ENCODE results near the gene CBLB. TPM values are rescaled to one million over a fixed set of nuclear protein-coding genes. Genes with fewer than 3 reads are reported as not detected.

CBLB gene
- total RNA-seq, 1 donor from 2014 or later: 29.7 TPM

DNA sequence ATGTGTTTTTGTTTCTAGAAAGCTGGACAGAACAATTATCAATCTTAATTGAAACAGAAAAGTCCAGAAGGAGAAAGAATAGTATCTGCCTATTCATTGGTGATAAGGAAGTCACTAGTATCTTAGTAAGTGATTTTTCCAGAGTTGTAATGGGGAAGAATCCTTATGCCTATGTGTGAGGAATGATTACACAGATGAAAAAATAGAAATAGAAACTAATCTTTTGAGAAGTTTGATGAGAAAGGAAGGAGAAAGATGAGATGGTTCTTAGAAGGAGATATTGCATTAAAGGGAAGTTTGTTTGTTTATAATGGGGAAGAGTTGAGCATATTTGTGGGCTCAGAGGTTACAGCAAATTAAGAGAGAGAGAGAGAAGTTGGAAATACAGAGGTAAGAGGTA lies 42.7 kb upstream of the CBLB start:
- ATAC-seq: no peak
- intact Hi-C loops (cut with DNase I): no loop called here
- Histone ChIP-seq H3K27ac (no peak overlapping the region), H3K4me1 (peaks cover 4% of the 10 kb centered on the region), H3K4me3 (no peak overlapping the region), H3K36me3 (no peaks in the 10 kb centered on the region), H3K27me3 (ENCODE audit: low read depth) (no peaks in the 10 kb centered on the region), H3K9me3 (no peaks in the 10 kb centered on the region)
- no peak for DNase-seq
- TF ChIP-seq, protein P1, sequence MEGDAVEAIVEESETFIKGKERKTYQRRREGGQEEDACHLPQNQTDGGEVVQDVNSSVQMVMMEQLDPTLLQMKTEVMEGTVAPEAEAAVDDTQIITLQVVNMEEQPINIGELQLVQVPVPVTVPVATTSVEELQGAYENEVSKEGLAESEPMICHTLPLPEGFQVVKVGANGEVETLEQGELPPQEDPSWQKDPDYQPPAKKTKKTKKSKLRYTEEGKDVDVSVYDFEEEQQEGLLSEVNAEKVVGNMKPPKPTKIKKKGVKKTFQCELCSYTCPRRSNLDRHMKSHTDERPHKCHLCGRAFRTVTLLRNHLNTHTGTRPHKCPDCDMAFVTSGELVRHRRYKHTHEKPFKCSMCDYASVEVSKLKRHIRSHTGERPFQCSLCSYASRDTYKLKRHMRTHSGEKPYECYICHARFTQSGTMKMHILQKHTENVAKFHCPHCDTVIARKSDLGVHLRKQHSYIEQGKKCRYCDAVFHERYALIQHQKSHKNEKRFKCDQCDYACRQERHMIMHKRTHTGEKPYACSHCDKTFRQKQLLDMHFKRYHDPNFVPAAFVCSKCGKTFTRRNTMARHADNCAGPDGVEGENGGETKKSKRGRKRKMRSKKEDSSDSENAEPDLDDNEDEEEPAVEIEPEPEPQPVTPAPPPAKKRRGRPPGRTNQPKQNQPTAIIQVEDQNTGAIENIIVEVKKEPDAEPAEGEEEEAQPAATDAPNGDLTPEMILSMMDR (IDR thresholded peaks at IDR 0.05): no peak

DNA sequence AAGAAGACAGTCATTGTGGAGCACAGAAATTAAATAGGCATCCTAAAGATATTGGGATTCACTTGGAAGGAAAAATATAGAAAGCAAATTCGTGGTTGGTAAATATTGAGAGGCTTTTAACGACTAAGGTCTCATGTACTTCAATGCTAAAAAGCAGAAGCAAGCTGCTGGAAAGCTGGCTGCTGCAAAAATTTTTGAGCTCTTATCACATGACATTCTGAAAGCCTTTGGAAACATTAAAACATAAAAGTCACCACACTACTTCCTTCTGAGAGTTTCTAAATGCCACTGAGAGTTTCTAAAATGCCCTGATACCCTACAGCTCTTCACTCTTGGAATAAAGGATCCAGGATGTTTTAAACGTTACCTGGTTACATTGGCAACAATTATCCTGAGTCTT lies 39.0 kb upstream of the CBLB start:
- H3K4me1 ChIP-seq: peaks cover 9% of the 10 kb centered on the region
- intact Hi-C loops (cut with DNase I): no loop called here
- H3K27ac ChIP-seq: peak overlapping the region; percentile 25
- TF ChIP-seq, protein P1 (IDR thresholded peaks at IDR 0.05): no peak
- DNase-seq (no peak), ATAC-seq (peak; percentile 47 to 66)
- H3K9me3 ChIP-seq: no peaks in the 10 kb centered on the region
- no peaks in the 10 kb centered on the region for H3K27me3 ChIP-seq (ENCODE audit: low read depth)
- no peaks in the 10 kb centered on the region for H3K36me3 ChIP-seq
- H3K4me3 ChIP-seq: no peak overlapping the region

DNA sequence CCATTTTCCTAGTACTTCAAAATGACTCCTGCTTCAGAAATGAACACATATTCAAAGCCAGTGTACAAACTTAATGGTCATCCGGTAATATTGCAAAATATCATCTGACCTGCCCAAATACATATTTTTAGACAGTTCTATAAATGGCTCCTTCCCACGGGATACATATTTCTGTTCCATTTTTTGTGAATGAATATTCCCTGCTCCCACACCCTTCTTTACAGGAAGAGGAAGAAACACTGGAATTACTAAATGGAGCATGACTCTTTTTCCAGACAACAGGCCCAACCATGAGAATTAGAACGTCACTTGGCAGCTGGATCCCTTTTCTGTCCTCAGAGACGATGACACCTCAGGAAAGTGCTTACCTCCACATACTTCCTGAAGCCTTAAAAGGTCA lies 38.0 kb upstream of the CBLB start:
- TF ChIP-seq, protein P1 (IDR thresholded peaks at IDR 0.05): no peak
- Histone ChIP-seq H3K4me3 (no peak overlapping the region), H3K27ac (no peak overlapping the region), H3K27me3 (ENCODE audit: low read depth) (no peaks in the 10 kb centered on the region), H3K9me3 (no peaks in the 10 kb centered on the region), H3K36me3 (no peaks in the 10 kb centered on the region), H3K4me1 (peaks cover 9% of the 10 kb centered on the region)
- DNase-seq: no peak
- ATAC-seq: peak; percentile 59 to 75
- intact Hi-C loops (cut with DNase I): no loop called here

DNA sequence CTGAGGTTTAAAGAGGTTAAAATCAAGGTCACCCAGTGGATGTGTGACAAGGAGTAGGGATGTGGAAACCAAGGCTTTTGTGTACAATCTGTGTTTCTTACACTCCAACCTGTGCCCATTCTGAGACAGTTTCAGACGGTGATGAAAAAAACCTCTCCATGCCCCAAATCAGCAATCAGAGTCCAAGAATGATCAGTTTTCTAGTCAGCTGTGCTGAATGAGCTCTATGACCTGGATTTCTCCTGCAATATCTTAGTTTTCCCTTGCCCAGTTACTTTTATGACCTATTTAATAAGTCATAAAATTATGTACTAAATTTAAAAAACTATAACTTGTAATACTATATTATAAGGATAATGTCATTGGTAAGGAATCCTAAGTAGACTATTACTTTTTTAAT lies 37.5 kb upstream of the CBLB start:
- Histone ChIP-seq H3K27ac (no peak overlapping the region), H3K4me1 (peaks cover 9% of the 10 kb centered on the region), H3K27me3 (ENCODE audit: low read depth) (no peaks in the 10 kb centered on the region), H3K4me3 (no peak overlapping the region), H3K9me3 (no peaks in the 10 kb centered on the region), H3K36me3 (no peaks in the 10 kb centered on the region)
- ATAC-seq (no peak), DNase-seq (no peak)
- TF ChIP-seq, protein P1 (IDR thresholded peaks at IDR 0.05): no peak
- intact Hi-C loops (cut with DNase I): no loop called here

DNA sequence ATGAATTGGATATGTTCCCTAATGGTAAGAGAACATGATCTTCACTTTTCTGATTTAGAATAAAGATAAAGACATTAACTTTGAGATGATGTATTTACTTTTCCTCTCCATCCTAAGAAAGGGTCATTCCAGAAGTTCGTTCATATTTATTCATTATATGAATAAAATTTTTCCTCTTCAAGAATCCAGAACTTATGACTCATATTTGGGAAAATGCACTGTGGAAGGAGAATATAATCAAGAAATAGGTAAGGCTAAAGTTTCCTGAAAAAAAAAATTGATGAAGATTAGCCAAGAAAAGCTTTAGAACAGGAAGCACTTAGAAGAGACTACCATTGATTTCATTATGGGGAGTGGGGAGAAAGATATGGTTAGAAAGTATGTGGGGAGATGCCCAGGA lies 36.5 kb upstream of the CBLB start:
- no peak for ATAC-seq
- TF ChIP-seq, protein P1 (IDR thresholded peaks at IDR 0.05): no peak
- H3K27ac ChIP-seq: no peak overlapping the region
- no peaks in the 10 kb centered on the region for H3K9me3 ChIP-seq
- H3K4me1 ChIP-seq: peaks cover 9% of the 10 kb centered on the region
- no peak for DNase-seq
- no peak overlapping the region for H3K4me3 ChIP-seq
- intact Hi-C loops (cut with DNase I): no loop called here
- no peaks in the 10 kb centered on the region for H3K27me3 ChIP-seq (ENCODE audit: low read depth)
- no peaks in the 10 kb centered on the region for H3K36me3 ChIP-seq

Data from lower lobe of right lung (tissue), 2 donors.